Measurements from ENCODE around the gene ANKRD11.
A peak's percentile ranks its signal among the peaks of the same experiment; 100 is the strongest.
"Not testable (repeated sequence)": the region's sequence is repeated elsewhere in the genome, so short reads cannot be mapped to it uniquely, and the experiment has no call there.

Gene ANKRD11

DNA sequence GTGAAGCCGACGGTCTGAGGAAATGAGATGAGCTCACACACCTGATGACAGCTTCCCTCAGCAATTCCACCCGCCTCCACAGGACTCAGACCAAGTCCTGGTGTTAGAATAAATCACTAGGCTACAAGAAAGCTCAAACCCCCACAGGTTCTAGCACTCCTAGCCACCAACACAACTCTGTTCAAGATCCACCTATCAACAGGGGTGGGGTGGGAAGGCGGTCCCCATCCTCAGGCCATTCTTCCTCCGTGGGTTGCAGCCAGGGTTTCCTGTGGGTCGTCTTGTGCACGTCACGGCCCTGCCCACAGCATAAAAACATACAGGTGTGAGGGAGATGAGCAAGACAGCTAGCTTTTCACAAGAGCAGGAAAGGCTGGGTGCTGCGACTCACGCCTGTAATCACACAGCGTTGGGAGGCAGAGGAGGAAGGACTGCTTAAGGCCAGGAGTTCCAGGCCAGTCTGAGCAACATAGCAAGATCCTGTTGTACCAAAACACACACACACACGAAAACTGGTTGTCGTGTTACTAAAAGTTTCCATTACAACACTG, 81.1 kb downstream of the ANKRD11 start:
- DNase-seq (ENCODE audit: low read depth in 1 of 2, low spot score in 1 of 2): peak in 1 of 2 donors; percentile 46

DNA sequence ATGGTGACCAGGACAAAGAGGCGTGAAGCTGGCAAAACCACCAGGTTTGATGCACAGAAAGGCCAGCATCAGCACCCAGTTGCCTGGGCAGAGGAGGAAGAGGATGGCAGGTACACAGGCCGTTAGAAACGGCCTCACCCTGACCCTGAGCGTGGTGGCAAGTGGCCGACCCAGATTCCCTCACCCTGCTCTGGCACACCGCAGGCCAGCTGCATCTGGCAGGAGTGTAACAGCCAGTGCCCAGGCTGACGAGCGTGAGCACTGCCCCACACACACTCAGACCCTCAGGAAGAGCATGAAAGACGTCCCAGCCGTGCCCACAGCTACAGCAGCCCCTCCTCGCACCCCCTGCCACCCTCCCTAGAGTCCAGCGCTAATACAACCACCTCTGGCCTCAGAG, 82.0 kb downstream of the ANKRD11 start:
- no peak for DNase-seq (ENCODE audit: low read depth in 1 of 2, low spot score in 1 of 2)

DNA sequence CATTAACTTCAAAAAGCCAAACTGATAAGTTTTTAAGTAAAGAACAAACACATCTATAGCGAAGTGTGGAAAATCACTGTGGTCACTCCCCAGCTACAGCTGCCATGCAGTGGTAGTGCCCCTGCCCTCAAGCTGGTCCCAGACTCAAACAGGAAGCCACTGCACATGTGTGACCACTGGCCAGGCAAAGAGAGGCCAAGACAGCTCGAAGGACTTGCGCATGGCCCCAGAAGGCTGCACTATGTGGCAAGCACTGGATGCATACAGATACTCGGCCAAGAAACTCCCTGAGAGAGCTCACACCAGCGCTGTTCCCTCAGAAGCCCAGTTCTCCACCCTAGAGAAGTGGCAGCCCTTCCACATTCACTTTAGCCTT, 82.4 kb downstream of the ANKRD11 start:
- no peak for DNase-seq (ENCODE audit: low read depth in 1 of 2, low spot score in 1 of 2)

DNA sequence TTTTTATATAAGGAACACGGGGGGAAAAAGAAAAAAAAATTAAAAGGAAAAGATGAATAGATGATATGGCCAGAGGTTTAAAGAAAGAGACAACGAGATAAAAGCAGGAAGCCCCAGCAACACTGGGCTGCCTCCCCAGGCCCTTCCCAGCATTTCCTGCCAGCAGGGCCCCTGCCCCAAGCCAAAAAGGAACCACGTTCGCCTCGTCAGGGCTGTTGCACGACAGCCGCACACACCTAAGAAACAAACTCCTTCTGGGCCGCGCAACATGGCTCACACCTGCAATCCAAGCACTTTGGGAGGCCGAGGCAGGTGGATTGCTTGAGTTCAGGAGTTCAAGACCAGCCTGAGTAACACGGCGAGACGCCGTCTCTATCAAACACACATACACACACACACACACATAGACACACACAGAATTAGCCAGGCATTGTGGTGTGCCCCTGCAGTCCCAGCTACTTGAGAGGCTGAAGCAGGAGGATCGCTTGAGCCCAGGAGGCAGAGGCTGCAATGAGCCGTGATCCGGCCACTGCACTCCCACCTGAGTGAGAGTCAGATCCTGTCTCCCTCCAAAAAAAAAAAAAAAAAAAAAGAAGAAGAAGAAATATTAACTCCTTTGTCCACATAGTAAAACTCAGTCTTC, 83.0 kb downstream of the ANKRD11 start:
- no peak for DNase-seq (ENCODE audit: low read depth in 1 of 2, low spot score in 1 of 2)

DNA sequence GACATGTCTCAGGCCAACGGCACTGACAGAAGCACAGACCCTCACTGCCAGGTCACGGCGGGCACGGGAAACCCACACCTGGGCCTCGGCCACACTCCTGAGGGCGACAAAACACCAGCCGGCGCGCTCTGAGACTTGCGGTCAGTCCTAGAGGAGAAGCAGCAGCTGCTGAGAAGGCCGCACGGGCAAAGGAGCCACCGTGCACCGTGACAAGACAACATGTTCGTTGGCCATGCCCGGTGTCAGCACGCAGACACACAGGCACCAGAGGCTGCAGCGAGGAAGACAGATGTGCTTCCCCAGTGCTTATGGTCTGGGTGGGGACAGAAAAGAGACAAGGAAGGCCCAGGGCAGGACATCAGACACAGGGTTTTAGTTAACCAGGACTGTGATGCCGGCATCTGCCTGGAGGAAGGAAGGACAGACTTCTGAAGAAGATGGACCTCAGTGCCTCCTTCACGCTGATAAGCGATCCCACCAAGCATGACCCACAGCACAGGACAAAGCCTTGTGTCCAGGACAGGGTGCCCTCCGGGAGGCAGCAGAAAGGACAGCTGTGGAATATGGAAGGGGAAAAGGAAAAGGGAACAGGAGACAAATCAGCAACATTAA, 84.0 kb downstream of the ANKRD11 start:
- DNase-seq (ENCODE audit: low read depth in 1 of 2, low spot score in 1 of 2): no peak

DNA sequence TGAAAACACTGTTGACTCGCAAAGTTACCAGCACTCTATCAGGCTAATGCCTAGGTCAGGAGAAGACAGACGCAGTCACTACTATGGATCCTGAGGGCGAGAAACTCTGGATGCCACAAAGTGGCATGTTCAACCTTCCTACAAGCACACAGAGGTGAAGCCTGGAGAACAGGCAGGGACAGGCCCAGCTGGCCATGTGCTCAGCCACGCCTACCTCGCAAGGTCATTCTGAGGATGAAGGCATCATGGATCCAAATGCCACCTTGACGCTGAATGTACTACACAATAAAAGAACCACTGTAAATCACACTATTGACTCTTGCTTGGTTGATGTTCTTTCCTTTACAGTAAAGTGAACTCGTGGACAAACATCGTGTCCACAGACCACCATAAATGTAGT, 85.8 kb downstream of the ANKRD11 start:
- DNase-seq (ENCODE audit: low read depth in 1 of 2, low spot score in 1 of 2): no peak

DNA sequence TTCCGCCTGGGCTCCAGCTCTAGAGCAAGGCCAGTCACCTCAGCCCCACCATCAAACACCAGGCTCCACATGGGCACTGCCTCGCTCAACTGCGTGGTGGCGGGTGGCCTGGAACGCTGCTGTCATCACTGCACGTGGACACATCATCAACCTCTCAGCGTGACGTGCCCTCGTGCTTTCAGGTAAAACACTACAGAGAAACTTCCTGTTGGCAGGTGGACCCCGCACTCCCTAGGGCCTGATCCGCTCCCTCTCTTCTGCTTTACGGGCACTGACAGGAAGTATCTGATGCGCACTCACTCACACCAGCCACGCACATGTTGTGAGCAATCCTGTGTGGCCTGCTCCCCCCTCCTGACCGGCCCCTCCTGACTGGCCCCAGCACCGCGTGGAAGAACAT, 87.4 kb downstream of the ANKRD11 start:
- DNase-seq (ENCODE audit: low read depth in 1 of 2, low spot score in 1 of 2): no peak

DNA sequence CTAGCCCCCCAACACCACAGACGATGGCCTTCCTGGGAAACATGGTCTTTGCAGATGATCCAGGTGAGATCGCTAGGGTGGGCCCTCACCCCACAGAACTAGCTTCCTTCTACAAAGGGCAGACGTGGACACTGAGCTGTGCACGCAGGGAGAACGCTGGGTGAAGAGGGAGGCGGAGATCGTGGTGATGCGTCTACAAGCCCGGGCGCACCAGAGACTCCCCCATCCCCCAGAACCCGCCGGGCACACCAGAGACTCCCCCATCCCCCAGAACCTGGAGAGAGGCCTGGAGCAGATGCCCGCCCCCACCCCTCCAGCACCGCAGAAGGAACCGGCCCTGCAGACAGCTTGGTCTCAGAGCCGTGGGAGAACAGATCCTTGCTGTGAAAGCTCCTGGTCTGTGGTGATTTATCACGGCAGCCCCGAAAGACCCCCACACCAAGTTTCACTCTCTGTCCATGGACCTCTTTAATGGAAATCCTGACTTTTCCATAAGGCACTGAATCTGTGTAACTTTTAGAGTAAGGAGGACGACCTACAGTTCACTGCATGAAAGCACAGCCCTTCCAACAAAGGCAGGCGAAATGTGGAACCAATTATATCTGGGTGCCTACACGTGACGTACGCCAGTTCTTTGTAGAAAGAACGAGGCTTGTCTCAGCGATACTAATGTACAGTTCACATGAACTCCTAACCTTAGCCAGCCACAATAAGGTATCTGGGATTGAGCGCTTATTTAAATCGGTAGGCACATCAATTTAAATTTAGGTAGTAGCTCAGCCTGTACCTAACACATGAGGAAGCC, 88.5 kb downstream of the ANKRD11 start:
- no peak for DNase-seq (ENCODE audit: low read depth in 1 of 2, low spot score in 1 of 2)

DNA sequence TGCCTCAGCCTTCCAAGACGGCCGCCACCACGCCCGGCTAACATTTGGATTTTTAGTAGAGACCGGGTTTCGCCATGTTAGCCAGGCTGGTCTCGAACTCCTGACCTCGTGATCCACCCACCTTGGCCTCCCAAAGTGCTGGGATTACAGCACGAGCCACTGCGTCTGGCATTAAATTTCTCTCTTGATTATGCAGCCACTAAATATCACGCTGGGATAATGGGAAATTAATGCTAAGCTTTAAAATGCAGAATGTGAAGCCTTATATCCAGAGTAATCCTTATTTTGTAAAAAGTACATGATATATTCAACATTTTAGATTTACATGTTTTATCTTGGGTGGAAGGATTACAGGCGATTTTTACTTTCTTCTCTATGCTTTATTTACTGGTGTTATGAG, 89.2 kb downstream of the ANKRD11 start:
- DNase-seq (ENCODE audit: low read depth in 1 of 2, low spot score in 1 of 2): no peak

DNA sequence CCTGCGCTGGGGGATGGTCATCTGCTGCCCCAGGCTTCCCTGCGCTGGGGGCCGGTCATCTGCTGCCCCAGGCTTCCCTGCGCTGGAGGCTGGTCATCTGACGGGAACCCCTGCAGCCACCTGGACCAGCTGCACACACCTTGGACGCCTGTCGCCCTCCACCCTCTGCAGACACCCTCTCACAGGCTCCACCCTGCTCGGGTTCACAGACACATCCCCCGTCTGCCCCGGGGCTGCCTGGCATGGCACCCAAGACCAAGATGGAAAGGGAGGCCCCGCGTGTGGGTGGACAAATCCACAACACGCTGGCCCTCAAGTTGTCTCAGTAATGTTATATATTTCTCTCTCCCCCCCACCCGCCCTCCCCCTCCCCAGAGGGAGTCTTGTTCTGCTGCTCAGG, 89.6 kb downstream of the ANKRD11 start:
- DNase-seq (ENCODE audit: low read depth in 1 of 2, low spot score in 1 of 2): no peak

DNA sequence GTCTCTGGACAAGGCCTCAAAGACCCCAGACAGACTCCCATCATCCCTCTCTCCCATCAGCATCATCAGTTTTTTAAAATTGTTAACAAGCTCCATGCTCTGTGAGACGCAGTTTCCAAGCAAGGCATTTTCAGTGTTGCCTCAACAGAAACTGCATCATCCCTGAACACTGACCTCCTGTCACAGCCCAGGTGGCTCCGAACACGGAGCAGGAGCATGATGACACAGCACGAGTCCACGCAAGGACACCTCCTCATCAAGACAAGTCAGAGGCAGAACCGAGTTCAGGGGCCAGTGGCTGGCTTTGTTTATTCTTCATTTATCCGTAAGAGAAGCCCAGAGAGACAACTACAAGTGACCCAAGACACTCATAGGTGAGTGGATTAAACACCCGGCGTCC, 91.4 kb downstream of the ANKRD11 start:
- no peak for DNase-seq (ENCODE audit: low read depth in 1 of 2, low spot score in 1 of 2)

DNA sequence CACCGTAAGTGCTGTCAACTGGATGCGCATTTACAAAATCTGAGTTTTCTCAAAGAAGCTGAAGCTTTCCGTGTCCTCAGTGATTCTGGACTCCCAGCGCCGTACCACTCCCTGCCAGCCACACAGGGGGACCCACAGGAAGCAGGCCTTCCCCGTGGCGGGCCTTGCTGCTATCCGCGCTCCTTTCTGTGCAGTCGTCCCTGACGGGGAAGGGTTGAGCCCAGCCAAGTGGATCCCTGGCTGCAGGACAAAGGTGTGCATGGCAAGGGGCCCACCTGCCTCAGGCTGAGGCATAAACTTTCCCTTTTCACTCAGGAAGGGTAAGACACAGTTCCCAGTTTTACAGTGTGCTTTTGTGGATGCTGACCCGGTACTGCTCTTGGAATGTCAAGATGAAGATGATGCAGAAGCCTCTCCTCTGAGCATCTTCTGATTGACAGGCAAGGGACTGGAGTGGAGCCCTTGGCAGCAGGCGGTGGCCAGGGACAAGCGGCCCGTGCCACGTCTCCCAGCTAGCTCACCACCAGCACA, 93.0 kb downstream of the ANKRD11 start:
- no peak for DNase-seq (ENCODE audit: low read depth in 1 of 2, low spot score in 1 of 2)

DNA sequence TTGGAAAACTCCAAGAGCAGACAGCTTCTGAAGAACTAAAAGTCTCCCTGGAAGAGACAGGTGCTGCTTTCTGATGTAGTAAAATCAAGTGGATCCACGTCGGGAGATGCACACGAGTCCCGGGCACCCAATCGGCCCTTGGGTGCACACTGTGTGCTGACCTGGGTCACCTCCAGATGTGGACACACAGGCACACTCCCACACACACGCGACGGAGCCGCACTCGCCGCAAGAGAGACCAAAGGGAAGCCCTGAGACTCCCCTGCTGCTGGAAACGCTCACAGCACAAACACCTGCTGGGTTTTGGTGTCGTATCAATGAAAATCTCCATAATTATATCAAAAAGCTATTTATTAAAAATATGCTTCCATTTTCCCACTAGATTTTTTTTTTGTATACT, 94.2 kb downstream of the ANKRD11 start:
- DNase-seq (ENCODE audit: low read depth in 1 of 2, low spot score in 1 of 2): no peak

DNA sequence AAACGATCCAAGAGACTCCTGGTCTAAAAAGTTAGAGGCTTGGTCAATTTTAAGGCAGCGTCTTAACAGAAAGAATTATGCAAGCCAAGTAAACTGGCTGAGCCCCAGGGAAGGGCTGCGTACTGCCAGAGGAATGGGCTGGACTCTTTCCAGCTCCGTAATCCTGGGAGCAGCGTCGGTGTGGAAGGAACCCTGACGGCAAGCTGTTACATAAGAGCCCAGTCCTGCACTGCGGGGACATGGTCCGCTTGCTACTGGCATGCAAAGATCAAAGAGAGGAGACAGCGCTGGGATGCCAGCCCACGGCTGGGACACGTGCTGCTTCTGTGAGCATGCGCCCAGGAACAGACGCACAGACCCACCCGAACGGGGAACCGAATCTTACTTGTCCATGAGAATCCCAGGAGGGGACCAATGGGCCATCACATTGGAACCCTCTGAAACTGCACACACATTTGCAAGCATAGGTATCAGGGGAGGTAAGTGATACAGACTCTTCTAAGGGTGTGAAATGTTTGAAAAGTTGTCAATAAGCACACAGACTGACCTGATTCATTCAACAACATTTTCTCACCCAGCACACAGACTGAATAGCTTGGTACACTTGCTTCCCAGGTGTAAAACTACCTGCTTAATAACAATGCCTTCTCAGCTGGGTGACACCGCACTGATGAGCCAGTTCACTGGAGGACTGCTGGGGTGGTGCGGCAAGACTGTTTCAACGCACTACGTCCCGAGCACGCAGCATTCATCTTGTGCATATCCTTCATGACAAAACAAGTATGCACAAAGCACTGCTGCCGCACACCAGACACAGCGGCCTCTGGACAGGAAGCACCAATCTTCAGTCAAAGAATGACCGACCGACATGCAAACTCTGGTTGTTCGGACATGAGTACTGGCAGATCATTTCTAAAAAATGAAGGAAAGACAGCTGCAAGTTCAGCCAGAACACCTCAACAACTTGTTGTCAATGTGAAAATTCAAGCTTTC, 94.9 kb downstream of the ANKRD11 start:
- DNase-seq (ENCODE audit: low read depth in 1 of 2, low spot score in 1 of 2): no peak

DNA sequence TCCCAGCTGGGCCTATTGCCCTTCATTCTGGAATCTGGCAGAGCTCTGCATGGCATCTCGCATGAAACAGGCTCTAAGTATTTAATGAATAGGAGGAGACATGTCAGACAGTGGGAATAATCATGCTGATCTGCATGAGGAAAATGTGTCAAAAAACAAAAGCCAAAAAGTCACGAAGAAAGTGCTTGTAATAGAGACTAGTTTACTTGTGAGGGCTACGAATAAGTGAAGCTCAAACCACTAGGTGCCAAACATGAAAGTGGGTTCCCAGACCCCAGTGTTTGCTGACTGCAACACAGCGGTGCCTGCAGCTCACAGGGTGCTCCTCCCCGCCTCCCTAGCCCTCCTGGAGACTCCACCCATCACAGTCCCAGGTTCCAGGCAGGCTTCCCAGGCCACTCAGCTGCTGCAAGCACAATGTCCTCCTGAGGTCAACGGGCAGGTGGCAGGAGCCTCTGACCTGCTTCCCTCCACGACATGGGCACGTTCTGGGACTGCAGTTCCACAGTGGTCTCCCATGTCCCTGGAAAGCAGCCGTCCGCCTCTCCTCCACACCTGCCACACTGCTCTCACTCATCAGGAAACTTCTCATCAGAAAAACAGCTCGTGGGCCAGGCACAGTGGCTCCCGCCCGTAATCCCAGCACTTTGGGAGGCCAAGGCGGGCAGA, 96.5 kb downstream of the ANKRD11 start:
- no peak for DNase-seq (ENCODE audit: low read depth in 1 of 2, low spot score in 1 of 2)

DNA sequence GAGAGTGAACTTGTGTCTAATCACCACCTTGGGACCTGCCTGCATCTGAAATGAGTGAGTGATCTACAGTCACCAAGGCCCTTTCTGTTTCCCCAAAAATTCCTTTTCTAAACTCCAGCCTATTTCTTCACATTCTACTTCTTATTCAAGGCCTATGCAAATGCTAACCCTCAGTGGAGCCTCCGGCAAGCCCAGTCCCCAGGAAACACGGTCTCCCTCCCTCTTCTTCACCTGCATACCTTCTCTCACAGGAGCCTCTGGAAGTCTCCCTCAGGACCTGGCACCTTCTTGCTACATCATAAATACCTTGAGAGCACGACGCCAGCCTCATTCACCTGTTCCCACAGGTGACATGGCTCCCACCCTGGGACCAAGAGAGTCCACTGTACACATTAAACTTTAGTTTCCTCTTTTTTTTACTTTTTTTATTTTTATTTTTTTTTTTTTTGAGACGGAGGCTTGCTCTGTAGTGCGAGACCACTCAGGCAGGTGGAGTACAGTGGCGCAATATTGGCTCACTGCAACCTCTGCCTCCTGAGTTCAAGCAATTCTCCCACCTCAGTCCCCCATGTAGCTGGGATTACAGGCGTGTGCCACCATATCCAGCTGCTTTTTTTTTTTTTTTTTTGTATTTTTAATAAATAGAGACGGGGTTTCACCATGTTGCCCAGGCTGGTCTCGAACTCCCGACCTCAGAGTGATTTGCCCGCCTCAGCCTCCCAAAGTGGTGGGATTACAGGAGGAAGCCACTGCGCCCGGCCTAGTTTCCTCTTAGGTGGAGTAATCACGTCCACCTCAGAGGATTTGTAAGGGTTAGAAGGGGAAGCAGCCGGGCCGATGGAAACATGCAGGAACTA, 97.3 kb downstream of the ANKRD11 start:
- DNase-seq (ENCODE audit: low read depth in 1 of 2, low spot score in 1 of 2): no peak

DNA sequence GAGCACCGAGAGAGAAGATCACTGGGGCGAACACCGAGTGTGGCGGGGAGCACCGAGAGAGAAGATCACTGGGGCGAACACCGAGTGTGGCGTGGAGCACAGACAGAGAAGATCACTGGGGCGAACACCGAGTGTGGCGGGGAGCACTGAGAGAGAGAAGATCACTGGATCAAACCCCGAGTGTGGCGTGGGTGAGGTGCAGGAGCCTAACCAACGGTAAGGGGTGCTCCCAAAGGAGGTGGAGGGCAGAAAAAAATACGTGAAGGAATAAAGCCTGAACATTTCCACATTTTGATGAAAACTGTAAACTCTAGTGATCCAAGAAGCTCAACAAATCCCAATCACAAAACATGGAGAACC, 100.2 kb downstream of the ANKRD11 start:
- not testable (repeated sequence) for DNase-seq (ENCODE audit: low read depth in 1 of 2, low spot score in 1 of 2)

DNA sequence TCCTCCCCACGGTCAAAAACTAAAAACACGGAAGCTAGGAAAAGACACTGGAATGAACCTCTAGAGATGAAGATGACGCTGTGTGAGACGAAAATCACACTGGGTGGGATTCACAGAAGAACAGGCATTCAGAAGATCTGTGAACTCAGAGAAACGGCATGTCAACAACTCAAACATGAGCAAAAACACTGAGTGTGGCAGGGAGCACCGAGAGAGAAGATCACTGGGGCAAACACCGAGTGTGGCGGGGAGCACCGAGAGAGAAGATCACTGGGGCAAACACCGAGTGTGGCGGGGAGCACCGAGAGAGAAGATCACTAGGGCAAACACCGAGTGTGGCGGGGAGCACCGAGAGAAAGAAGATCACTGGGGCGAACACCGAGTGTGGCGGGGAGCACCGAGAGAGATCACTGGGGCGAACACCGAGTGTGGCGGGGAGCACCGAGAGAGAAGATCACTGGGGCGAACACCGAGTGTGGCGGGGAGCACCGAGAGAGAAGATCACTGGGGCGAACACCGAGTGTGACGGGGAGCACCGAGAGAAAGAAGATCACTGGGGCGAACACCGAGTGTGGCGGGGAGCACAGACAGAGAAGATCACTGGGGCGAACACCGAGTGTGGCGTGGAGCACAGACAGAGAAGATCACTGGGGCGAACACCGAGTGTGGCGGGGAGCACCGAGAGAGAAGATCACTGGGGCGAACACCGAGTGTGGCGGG, 100.7 kb downstream of the ANKRD11 start:
- DNase-seq (ENCODE audit: low read depth in 1 of 2, low spot score in 1 of 2): not testable (repeated sequence)

DNA sequence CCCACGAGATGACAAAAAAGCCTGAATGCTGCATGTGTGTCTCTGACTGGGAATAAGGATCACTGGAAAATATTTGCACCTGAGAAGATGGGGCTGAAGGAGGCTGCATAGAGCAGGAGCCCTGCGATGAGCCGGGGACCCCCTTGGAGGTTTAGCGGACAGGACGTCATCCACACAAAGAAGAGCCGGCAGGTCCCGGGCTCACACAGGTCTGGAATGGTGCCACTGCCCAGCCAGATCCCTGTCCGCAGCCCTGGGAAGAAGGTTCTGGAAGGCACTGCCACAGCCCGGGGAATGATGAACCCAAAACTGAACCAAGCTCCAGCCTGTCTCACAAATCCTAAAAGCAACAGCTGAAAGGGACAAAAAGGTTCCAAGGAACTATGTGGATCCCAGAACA, 101.8 kb downstream of the ANKRD11 start:
- DNase-seq (ENCODE audit: low read depth in 1 of 2, low spot score in 1 of 2): no peak
